ENCODE measurements around the gene HOOK1.

DNA sequence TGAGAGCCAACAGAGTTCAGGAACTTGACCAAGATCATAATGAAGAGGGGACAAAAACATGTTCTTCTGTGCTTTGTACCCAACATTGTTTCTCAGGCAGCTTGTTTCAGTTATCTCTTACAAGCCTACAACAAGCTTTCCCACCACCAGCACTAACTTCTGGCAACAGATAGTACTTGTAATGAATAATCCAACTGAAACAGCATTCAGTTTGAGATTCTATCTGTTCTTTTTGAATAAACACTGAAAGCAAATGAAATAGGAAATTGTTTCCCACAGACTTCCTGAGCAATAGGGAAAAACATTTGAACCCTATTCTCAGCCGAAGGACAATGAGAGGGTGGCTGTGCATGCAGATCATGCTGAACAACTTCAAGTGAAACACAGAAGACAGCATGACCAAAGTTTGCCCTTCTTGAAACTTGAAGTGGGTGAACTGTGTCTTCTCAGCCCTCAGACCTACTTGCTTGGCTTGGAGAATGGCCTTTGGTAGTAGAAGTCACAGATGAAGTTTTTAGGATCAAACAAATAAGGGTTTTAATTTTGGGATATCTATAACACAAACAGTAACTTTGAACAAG is 11.2 kb upstream of the HOOK1 start:
- TF ChIP-seq POLR2AphosphoS5 (IDR thresholded peaks at IDR 0.05; ENCODE audit: low read depth, low read length) = no peak
- TF ChIP-seq, protein P1, sequence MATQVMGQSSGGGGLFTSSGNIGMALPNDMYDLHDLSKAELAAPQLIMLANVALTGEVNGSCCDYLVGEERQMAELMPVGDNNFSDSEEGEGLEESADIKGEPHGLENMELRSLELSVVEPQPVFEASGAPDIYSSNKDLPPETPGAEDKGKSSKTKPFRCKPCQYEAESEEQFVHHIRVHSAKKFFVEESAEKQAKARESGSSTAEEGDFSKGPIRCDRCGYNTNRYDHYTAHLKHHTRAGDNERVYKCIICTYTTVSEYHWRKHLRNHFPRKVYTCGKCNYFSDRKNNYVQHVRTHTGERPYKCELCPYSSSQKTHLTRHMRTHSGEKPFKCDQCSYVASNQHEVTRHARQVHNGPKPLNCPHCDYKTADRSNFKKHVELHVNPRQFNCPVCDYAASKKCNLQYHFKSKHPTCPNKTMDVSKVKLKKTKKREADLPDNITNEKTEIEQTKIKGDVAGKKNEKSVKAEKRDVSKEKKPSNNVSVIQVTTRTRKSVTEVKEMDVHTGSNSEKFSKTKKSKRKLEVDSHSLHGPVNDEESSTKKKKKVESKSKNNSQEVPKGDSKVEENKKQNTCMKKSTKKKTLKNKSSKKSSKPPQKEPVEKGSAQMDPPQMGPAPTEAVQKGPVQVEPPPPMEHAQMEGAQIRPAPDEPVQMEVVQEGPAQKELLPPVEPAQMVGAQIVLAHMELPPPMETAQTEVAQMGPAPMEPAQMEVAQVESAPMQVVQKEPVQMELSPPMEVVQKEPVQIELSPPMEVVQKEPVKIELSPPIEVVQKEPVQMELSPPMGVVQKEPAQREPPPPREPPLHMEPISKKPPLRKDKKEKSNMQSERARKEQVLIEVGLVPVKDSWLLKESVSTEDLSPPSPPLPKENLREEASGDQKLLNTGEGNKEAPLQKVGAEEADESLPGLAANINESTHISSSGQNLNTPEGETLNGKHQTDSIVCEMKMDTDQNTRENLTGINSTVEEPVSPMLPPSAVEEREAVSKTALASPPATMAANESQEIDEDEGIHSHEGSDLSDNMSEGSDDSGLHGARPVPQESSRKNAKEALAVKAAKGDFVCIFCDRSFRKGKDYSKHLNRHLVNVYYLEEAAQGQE (IDR thresholded peaks at IDR 0.05; ENCODE audit: insufficient read depth in 1 of 2, low read depth in 2 of 2, low read length in 2 of 2) = no peak

All from PFSK-1 (cell line).